ENCODE results near the gene PGLYRP2.

The PGLYRP2 gene

DNA sequence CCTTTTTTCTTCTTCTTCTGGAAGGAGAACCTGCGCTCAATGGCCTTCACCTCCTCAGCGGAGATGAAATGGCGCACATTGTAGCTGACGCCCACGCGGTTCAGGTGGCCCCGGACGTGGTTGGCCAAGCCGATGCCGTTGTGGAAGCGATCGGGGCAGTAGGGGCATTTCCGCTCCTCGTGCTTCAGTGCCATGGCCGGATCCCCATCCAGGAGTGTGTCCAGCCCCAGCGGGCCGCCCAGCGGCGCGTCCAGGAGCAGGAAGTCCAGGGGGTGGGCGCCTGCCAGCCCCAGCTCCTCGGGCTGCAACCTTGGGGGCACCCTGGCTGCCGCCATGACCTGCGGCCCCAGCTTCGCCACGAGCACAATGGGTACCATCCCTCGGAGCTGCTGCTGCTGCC is 40.7 kb downstream of the PGLYRP2 start:
- DNase-seq, result no peak

- no peak for DNase-seq
Observed at GRCh38 chr19:15438124-15438496, 41.2 kb downstream of the PGLYRP2 start.

GRCh38 chr19:15437355-15438123 is 41.8 kb downstream of the PGLYRP2 start:
- no peak for DNase-seq

DNA sequence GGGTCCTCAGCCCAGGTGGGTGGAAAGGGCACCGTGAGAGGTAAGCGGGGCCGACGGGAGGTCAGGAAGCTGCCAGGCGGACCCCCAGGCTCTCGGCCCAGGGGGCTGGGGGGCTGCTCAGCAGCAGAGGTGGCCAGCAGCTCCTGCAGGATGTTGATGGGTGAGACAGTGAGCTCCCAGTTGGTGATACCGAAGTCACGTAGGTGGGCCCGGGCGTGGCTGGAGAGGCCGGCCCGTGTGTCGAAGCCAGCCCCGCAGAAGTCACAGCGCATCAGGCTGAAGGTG is 42.5 kb downstream of the PGLYRP2 start:
- no peak for DNase-seq

DNA sequence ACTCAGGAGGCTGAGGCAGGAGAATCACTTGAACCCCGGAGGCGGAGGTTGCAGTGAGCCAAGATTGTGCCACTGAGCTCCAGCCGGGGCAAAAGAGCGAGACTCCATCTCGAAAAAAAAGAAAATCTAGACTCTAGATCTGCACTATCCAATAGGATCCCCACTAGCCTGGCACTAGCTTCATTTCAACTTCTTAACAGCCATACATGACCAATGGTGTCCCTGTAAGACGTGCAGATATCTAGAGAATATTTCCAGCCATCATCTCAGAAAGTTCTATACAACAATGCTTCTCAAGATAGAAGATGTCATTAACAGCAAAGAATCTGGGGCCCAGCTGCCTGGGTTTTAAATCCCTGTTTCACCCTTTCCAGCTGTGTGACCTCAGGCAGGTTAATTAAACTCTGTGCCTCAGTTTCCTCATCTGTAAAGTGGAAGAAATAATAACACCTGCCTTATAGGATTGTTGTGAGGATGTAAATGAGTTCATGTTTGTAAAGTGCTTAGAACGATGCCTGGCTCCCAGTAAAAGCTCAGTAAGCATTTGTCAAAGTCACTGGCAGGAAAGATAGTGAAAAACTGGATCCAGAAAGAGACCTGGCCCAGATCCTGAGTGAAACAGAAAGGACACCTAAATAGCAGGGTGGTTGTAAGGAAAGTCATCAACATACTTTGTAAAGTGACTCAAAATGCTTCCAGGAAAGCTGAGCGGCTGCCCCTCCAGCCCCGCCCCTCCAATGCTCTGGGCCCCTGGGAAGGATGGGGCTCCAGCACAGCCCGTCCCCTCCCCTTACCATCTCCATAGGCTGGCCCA is 43.1 kb downstream of the PGLYRP2 start:
- no peak for DNase-seq

- DNase-seq, result no peak
Observed at GRCh38 chr19:15433519-15434069, 45.7 kb downstream of the PGLYRP2 start.

DNA sequence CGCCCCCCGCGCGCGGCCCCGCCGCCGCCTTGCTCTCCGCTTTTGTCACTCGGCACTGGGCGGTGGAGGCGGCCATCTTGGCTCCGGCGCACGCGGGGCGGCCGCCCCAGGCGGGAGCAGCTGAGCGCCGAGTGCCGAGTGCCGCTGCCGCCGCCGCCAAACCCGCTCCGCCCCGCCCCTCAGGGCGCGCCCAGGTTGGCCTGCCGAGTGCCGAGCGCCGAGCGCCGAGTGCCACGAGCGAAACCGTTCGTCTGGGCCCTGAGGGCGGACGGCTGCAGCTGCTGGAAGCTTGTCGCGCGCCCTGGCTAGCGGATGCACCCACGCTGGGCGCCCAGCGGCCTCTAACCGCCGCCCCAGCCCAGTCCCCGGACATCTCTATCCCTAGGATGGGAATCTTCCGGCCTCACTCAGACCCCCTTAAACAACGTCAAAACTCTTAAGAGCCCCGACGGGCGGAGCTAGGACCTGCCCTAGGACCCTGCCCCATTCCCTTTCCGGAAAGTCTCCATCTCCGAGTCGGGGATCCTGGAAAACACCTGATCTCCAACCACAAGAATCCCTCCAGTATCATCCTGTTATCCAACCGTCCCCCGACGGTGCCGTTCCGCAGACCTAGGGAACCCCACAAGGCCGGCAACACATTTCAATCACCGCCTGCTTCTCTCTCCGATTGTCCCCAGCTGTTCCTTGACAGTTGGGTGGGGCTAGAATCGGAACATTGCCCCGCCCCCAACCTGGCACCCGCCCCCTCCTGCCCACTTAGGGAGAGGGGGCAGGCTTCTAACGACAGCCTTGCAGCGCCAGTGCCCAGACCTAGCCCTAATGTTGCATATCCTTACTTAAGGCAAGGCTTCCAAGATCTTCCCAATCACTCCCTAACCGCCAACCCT is 46.4 kb downstream of the PGLYRP2 start:
- DNase-seq, result peak; percentile 92

- no peak for DNase-seq
Observed at GRCh38 chr19:15432018-15432494, 47.2 kb downstream of the PGLYRP2 start.

DNA sequence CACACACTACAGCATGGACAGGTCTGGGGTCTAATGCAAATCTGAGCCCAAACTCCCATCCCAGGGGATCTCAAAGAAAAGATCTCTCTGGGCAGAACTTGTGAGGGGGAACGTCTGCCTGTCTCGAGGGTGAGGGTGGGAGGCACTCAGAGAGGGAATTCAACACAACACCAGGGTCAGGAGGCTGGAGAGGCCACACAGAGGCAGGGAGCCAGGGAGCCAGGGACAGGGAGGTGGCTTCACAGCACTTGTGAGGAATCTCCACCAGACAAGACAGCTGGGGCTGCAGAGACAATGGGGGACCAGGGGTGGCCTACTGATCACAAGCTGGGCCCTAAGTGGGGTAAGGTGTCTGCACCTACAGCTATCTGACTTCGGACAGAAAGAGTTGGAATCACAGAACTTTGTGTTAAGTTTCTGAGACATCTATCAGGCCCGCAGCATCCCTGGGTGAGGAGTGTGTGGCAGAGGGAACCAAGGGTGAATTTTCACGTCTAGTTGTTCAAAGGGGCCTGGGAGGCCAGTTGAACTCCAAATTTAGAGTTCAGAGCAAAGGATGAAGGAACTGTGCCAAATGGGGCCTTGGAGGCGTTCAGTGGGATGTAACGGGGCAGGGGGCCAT is 47.8 kb downstream of the PGLYRP2 start:
- DNase-seq, result no peak

DNA sequence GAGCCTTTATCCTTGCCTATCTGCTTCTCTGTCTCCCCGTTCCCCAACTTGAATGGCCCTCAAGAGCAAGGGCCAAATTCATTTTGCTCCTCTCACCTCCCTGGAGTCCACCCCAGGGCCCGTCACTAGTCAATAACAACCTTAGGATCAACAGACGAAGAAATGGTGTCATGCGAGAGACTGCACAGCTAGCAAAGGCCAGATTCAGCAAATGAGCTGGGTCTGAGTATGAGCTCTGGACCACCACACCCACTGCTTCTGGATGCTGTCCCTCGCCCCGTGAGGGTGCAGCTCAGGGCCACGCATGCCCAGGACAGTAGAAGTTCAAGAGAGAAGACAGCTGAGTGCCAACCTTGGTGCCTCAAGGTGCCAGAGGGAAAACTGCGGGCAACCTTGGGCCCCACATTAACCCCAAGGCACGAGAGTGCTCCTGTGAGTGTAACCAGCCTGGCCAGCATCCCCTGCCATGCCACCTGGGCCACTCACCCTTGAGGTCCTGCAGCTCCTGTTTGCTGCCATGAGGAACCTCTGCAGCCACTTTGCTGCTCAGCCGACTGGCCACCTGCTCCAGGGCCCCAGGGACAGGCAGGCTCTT is 48.7 kb downstream of the PGLYRP2 start:
- no peak for DNase-seq

GRCh38 chr19:15429825-15430467 is 49.4 kb downstream of the PGLYRP2 start:
- no peak for DNase-seq

DNA sequence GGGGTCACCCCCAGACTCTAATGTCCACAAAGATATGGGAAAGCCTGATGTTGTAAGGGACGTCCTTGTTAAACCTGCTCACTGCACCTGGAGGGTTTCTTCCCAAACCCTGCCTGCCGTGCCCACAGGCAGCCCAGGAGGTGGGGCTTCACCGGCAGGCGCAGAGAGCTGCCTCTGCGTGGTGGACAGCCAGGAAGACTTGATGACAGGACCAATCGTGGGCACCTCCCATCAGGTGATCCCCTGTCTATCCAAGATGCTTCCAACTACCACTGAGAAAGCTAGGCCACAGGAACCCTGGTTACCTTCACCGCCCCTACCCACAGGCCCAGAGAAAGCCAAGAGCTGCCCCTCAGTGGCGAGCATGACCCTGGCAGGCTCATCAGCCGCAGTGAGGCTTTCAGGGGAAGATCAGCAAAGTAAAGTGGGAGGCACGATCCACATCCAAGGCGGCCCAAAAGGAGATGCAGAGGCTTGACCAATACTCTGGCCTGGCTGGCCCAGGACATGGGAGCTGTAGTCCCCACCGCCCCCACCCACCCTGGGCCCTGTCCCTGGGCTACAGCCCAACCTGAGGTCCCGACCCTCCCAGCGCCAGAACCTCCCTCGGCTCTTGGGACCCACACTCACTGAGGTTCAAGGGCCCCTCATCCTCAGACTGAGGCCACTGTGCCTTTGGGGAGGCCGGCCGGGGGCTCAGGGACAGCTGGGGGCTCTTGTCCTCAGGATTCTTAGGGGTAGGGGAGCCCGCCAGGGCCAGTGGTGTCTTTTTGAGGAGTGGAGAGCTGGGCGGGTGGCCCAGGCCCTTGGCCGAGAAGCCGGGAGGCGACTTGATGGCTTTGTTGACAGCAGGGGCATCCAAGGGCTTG is 50.1 kb downstream of the PGLYRP2 start:
- no peak for DNase-seq

- no peak for DNase-seq
Observed at GRCh38 chr19:15427991-15428471, 51.3 kb downstream of the PGLYRP2 start.

DNA sequence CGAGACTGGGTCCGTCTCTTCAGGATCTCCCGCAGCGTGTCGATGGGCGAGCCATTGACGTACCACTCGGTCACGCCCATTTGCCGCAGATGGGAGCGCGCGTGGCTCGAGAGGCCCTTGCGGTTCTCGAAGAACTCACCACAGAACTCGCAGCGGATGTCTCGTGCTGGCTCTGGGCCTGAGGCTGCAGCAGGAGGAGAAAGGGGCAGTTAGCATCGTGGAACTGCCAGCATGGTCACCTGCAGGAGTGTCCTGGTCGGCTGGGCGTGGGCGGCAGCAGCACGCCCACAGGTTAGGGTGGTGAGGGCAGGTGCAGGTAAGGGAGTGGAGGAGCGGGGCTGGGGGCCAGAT is 52.0 kb downstream of the PGLYRP2 start:
- DNase-seq, result no peak

DNA sequence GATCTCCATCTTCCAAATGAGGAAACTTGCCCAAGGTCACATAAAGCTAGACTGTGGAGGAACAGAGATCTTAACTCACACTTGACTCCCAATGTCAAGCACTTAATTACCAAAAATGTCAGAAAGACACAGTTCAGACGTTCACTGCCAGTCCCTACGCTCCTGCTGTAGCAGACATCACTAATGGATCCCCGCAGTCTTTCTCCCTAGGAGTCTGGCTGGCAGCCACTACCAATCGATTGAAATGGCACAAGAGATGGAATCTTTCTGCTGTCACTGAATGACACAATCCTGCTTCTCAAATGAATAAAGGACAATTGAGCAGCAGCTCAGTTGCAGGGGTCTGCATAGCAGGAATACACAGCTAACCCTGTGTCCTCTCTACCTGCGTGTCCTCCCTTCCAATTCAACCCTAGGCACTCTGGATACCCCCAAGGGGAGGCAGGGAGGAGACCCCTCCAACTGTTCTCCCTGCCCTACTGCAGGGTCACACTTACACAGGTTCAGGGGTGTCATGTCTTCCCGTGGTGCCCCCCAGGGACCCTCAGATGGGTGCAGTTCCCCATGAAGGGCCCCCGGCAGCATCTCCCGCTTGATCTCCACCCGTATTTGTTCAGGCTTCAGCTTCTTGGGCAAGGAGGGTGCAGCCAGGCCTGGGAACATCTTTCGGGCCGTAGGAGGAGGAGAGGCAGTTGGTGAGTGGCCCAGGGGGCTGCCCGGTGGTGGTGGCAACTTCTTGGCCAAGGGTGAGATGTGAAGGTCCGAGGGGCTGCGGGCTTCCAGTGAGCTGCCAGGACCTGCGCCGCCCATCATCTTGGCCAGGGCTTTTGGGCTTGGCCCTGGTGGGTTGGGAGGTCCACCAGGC is 52.6 kb downstream of the PGLYRP2 start:
- no peak for DNase-seq

DNA sequence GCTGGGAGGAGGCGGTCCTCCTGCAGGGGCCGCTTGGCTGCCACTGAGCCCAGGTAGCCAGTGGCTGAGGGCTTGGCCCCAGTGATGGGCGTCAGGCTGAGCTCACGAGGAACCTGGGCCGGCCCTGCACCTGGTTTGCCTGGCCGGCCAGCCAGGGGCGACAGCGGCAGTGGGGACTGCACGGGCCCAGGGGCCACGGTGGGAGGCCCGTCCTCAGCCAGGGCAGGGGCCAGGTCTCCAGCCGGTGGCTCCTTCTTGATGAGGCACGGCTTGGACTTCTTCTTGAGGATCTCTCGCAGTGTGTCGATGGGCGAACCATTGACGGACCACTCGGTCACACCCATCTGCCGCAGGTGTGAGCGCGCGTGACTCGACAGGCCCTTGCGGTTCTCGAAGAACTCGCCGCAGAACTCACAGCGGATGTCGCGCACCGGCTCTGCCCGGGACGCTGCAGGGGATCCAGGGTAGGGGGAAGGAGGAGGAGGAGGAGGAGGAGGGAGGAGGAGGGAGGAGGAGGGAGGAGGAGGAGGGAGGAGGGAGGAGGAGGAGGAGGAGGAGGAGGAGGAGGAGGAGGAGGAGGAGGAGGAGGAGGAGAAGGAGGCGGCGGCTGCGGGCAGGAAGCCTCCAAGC is 53.9 kb downstream of the PGLYRP2 start:
- DNase-seq, result no peak

DNA sequence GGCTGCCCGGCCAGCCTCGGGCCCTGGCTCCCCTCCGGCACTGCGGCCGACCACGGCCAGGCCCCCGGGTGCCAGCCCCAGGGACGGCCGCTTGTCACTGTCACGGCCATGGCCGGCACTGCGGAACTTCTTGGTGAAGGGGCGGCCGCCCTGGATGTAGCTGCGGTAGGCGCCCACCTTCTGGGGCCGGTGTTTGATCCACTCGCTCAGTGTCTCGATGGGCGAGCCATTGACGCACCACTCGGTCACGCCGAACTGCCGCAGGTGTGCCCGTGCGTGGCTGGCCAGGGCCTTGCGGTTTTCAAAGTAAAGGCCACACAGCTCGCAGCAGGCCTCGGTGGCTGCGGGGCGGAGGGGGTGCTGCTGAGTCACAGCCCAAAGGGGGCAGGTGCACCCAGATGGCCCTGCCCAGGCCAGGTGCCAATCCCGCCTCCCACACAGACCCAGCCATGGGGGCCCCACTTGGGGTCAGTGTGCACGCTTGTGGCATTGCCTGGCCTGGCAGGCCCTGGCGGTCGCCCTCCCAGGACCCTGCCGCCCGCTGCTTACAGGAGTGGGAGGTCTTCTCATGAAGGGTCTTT is 54.5 kb downstream of the PGLYRP2 start:
- no peak for DNase-seq

GRCh38 chr19:15424121-15424520 is 55.2 kb downstream of the PGLYRP2 start:
- no peak for DNase-seq

- DNase-seq, result no peak
Observed at GRCh38 chr19:15423130-15423529, 56.2 kb downstream of the PGLYRP2 start.
